Cerebellar nuclear complex (tissue), 1 donor: ENCODE results near the gene HBS1L.
"Not testable (repeated sequence)": the region's sequence is repeated elsewhere in the genome, so short reads cannot be mapped to it uniquely, and the experiment has no call there.

Experiments used
- DNase-seq, 2 experiments: peaks; one replicate each; lab custom pipeline; 2025; lab: John Stamatoyannopoulos, UW

HBS1L gene

DNA sequence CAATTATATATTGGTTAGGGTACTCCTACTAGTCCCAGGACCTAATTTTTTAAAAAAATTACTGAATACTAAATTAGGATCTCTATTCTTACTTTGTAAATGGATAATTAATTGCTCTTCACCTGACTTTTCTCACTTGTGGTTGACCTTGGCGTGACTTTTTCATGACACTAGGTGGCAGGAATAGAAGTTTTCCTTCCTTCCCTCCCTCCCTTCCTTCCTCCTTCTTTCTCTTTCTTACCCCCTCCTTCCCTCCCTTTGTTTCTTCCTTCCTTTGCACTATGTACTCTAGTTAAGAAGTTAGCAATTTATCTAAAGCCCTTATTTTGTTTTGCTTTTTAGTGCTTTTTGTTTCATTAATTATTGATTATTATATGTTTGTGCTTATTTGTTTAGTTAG is 20.4 kb upstream of the HBS1L start:
- DNase-seq: no peak

DNA sequence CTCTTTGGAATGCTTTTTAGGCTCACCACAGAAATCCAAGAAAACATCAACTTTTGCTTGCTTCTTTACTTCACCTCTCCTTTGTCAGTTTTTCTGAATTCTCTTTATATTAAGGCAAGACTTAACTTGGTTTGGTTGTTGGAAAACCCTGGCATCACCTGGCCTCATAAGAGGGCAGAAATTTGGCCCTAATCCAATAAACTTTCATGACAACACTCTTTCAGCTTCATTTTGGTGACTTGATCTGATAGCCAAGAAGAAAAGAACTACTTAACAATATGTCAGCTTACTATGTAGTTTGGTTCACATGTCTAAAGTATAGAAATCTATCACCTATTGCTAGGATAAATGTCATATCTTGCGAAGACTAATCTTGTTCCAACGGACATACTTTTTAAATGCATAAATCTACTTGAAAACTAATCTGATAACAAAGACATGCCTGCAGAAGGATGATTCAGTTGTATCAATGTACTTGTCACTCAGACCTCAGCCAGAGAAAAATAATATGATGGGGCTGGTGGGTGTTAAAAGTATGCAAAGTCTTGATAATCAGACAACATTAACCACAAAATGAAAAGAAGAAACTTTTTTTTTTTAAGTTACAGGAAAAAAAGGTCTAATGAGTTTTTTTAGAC is 19.3 kb upstream of the HBS1L start:
- DNase-seq: no peak

DNA sequence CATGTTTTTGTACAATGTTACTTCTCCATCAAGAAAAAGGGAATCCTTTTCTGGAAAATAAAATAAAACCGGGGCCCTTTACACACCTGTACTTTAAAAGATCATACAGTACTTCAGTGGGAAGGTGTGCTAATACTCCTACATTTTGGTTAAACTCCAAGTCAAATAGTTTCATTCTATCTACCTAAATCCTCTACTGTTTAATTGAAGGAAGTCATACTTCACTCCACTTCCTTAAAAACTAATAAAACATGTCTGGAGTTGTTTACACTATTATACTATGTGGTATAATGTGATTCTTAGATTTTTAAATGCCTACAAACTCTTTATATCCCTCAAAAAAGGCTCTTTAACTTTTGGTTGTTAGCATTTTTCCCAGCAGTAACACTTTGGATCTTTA is 18.6 kb upstream of the HBS1L start:
- DNase-seq: no peak

DNA sequence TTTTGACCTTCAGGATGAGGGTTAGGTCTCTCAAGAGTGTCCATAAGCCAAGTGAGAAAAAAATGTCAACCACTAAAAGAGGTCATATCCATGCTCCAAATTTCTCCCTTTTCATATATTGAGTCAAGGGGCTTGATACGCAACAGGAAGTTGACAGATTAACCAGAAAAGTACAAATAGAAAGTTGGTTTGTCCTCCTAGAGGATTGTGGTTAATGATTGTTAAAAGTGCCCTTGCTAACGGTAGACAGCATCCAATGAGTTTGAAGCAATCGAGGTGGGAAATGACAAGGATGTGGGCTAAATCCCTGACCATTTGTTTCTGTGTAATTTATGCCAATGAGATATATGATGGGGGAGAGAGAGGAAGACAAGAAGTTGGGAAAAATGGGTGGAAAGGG is 18.1 kb upstream of the HBS1L start:
- no peak for DNase-seq

DNA sequence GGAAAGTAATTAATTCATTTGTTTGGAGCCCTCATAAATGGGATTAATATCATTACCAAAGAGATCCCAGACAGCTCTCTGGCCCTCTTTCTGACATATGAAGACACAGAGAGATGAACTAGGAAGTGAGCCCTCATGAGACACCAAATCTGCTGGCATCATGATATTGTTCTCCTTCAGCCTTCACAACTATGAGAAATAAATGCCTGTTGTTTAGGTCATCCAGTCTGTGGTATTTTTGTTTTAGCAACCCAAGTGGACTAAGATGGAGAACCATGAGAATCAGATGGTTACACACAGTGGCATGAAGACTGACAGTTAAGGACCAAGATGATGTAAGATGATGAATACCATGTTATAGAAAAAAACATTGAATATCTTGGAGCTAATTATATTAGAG is 16.9 kb upstream of the HBS1L start:
- DNase-seq: no peak

DNA sequence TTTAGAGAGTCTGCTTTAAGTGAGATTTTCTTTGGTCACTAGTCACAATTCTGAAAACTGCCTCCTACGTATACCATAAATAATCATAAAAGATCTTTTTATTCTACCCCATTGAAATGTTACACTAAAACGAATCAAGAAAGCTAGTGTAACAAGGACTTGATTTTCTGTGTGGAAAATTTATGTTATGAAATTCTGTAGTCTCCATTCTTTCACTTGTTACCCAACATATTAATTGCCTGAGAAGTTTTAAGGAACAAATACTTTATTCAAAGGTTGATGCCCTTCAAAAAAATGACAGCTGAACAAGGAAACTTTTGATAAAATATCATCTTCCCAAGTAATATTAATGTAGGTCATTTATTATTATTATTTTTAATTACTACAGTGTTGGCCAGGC is 13.3 kb upstream of the HBS1L start:
- no peak for DNase-seq

DNA sequence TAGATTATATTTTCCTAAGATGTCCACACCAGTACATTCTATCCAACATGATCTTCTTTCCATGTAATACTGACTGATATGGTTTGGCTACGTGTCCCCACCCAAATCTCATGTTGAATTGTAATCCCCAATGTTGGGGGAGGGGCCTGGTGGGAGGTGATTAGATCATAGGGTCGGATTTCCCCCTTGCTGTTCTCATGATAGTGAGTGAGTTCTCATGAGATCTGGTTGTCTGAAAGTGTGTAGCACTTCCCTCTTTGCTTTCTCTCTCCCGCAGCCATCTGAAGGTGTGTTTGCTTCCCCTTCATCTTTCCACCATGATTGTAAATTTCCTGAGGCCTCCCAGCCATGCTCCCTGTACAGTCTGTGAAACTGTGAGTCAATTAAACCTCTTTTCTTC is 12.2 kb upstream of the HBS1L start:
- no peak for DNase-seq

DNA sequence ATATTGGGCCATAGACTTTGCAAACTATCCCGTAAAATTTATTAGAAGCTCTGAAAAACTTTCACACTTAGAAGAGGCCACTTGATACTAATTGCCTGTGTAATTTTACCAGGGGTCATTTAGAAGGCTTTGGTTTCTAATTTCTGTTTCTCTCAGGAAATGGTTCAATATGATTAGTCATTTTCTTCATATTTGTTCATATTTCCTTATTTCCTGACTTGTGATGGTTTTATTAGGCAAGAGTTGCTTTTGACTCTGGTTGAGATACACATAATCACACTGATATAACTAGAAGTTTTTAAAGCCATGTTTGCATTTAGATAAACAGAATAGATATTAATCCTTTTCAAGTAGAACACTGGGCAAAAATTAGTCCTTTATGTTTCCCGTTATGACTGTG is 11.8 kb upstream of the HBS1L start:
- no peak for DNase-seq

DNA sequence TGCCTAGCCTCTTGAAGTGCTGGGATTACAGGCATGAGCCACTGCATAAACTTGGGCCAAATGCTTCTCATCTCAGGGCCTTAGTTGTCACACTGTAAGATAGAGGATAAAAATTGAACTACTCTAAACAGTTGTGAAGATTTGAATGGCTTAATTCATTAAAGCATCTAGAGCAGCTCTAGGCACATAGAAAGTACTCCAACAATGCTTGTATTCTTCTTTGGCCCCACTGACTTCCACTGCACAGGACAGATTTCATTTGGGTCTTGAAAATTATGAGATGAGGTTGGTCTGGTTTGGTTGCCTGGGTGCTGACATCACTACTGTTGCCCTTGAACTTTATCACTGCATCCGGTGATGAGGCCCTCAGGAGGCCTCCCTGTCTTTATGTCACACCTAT is 10.0 kb upstream of the HBS1L start:
- DNase-seq: no peak

DNA sequence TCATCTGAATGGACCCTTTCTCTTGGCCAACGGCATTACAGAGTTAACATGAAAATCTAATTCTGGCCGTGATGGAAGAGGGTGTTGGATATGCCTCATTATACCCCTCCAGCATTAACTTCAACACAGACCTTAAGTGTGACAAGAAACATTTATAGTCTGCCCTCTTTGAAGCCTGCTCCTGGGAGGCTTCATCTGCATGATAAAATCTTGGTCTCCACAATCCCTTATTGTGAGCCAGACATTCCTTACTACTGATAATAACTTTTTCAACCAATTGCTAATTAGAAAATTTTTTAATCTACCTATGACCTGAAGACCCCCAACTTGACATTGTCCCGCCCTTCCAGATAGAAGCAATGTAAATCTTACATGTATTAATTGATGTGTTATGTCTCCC is 9.3 kb upstream of the HBS1L start:
- DNase-seq: no peak

DNA sequence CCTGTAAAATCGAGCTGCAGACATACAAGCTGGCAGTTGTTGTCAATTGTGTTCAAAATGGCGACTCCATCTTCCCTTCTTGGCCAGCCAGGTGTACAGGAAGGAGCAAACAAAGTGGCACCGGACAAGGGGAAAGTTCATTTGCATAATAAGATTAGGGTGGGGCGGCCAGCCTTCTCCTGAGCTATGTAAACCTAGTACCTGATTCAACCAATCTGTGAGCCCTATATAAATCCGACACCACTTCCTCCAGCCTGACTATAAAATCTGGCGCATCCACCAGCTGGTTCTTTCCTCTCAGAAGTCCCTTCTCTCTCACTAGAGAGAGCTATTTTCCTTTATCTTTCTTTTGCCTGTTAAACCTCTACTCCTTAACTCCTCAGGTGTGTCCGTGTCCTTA is 8.1 kb upstream of the HBS1L start:
- DNase-seq: no peak

DNA sequence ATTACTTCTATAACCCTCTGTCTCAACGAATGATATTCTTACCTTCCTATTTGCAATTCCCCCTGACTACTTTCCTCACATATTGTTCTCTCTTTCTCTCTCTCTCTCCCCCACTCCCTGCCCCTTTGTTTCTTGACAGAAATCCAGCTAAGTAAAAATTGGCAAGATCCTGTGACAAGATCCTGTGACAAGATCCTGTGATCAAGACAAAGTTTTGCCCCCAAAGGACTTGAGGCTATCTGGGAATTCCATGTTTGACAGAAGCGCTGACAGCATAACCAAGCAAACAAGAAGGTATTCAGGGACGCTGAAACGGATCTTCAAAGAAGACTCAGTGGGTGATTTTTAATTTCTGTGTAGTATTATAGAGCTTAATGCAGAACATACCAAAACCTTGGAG is 5.5 kb upstream of the HBS1L start:
- no peak for DNase-seq

DNA sequence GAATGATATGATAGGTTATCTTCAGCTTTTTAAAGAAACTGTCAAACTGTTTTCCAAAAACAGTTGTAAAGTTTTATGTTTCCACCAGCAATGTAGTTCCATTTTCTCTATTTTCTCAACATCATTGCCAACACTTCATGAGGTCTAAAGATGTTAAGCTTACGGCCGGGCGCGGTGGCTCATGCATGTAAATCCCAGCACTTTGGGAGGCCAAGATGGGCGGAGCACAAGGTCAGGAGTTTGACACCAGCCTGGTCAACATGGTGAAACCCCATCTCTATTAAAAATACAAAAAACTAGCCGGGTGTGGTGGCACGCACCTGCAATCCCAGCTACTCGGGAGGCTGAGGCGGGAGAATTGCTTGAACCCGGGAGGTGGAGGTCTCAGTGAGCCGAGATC is 3.7 kb upstream of the HBS1L start:
- DNase-seq: not testable (repeated sequence)

DNA sequence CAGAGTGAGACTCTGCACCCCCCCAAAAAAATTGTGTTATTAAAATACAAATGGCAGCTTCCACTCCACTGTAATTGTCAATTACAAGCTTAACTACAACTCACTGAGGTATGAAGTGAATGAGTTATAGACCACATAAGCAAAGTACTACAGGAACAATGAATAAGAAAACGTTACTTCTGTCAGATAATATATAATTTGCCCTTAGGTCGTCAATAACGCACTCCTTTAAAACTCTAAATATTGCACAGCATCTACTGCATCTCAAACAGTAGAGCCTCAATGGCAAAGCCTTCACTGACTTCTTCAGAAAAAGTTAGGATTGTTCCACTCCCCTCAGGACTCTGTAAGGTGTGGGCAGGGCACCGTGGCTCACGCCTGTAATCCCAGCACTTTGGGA is 2.0 kb upstream of the HBS1L start:
- no peak for DNase-seq

DNA sequence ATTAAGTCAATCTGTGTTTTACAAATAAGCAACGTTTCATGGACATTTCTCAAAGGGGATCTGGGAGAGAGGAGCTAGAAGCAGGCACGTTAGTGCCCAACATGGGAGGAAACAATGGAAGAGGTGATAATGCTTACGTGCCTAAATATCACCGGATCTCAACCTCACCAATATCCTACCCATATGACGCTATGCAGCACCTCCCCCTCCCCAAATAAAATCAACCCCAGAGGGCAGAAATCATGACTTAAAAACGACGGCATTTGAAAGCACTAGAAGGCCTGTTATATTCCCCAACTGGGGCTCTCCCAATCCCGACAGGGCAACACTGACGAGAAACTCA is 425 bp downstream of the HBS1L start:
- DNase-seq: no peak

DNA sequence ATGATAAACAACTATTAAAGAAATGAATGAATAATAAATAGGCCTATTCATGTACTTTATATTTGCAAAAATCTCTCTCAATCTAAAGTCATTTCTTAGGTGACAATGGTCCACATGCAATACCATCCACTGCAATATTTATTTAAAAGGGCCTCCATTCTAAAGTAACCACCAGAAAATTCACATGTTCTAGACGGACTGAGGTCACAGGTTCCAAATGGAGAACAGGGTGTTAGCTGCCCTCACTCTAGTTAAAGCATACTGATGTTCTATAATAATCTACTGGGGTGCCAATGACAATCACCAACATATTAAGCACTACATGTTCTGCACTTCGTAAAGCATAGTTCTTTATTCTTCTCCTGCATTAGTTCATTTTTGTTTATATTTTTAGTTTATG is 1.2 kb downstream of the HBS1L start:
- DNase-seq: no peak

DNA sequence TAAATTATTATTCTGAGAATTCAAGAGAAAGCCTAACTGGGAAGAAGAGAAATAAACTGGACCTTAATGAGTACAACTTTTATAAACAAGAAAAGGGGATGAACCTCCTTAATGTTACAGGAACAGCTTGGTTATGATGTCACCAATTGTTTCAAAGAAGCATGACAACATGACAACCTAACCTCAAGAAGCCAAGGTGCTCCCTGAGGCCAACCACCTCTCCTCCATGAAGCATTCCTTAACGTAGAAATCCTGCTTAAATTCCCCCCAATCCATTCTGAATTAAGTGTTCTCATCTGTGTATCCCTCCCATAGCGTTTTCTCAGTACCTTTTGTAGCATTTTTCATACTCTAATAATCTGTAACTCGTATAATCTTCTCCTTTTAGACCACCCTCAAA is 1.7 kb downstream of the HBS1L start:
- no peak for DNase-seq

DNA sequence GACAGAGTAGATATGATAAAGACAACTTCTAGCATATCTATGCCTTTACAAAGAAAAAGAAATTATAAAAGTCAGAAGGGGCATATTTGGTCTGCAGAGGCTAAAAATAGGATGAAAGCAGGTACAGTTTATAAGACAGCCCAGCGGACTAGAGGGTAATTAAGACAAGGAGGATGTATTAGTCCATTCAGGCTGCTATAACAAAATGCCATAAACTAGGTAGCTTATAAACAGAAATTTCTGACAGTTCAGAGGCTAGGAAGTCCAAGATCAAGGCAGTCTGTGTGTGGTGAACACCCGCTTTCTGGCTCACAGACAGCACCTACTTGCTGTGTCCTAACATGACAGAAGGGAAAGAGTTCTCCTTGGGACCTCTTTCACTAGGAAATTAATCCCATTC is 5.7 kb downstream of the HBS1L start:
- no peak for DNase-seq

DNA sequence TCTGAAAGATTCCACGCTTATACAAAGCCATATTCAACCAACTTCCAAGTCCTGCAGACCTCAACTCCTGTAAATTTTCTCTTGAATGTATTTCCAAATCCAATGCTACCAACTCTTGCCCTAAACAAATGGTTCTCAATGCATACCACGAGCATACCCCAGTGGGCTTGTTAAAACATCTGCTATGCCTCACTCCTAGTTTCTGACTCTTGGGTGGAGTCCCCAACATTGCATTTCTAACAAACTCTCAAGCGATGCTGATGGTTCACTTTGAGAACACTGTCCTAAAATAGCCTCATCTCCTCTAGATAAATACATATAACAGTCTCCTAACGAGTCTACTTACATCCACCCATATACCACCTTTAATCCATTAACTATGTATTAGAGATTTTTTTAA is 7.3 kb downstream of the HBS1L start:
- no peak for DNase-seq

DNA sequence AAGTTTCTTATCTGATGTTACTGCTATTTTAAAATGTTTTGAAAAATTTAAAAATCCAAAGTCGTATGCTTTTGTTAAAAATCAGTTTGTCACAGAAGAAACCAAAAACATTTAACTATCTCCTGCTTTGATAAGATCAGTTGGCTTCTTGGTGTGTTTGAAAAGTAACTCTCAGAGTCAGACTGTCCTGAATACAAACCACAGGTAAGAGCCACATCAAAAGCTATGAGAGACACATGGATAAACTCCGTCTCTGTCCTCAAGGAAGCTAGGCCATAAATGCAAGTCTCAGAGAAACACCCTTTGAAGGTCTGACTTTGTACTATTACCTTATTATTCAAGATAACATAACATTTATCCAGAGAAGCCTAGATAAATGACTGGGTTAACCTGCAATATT is 7.7 kb downstream of the HBS1L start:
- no peak for DNase-seq

DNA sequence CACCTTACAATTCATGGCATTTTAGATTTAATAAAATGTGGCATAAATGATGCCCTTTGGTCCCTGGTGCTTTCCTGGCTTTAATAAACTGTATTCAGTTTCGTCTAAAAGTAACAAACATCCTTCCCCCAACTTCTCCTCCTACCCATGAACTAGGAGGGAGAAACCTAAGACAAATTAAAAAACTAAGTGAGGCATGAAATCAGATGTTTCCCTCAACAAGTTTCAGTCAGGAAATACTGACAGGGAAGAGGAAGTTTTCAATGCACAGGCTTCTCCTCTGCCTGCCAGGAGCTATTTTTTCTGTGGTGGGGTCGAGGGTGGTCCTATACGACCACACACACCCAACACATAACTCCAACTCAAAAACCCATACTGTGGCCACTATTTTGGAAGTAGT is 10.0 kb downstream of the HBS1L start:
- no peak for DNase-seq

DNA sequence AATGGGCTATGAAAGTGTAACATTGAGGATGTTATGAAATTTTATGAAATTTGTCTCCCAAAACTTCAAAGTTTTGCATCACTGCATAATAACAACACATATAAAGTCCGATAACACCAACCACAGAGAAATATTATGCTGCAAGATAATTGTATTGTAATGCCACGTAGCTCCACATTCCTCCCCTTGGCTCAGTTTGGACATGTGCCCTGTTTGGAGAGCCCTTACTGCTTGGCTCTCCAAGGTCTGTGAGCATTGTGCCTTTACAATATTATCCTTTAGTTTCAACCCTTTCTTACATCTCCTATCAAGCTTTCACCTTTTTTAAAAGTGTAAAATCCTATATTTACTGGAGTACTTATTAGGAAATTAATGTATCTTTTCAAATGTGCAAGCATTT is 10.8 kb downstream of the HBS1L start:
- no peak for DNase-seq

DNA sequence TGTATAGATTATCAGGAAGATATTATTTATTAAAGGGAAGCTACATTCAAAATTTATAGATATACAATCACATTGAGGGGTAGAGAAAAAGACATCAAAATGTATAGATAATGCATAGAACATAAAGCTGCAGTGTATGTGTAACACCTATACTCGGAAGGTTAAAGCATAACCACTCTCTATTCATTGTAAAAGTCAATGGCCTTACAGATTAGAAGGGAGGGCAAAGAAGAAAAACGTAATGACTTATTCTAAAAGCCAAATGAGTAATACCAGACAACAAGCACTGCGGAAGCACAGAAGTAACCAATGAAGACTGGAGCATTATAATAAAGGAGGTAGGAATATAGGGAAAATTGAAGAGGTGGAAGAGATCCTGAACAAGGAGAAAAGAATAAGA is 11.3 kb downstream of the HBS1L start:
- DNase-seq: no peak

DNA sequence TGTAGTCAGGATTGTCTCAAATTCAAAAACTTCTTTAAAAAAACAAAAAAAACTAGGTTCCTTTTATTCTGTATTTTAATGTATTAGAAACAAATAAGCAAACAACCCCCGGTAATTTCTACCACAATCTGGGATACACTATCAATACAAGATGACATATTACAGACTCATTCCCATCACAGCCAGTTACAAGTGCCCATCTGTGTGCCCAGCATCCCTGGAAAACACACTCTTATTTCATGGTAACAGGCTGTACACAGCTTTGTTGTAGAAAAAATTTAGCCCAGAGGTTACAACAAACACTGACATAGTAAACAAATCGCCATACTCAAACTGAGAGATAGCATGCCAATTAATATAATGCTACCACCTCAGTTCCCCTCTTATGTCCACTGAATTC is 16.3 kb downstream of the HBS1L start:
- DNase-seq: no peak

DNA sequence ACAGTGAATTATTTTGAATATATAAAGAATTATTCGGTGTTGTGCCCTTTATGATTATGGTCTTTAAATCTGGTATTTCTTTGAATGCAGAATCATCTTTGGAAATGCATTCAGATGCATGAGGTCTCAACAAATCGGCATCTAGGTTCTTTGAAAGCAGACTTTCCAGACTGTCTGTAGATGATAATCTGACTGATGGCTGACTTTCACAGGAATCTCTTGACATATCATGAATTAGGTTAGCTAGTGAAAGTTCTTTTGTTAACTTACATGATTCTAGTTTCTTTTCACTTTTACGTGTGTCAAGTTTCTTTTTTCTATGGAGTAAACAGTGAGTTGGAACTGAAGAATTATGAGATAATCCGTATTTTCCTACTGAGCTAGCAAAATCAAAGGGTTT is 17.1 kb downstream of the HBS1L start:
- no peak for DNase-seq
